Esophagus mucosa (tissue), 1 donor: ENCODE measurements around the gene LIMS3. TPM values are rescaled to one million over a fixed set of nuclear protein-coding genes. Genes with fewer than 3 reads are reported as not detected.
"Not testable (repeated sequence)": the region's sequence is repeated elsewhere in the genome, so short reads cannot be mapped to it uniquely, and the experiment has no call there.

Source experiments
- ATAC-seq: fragments of 200-7000 bp; cut with Tn5 transposase; one replicate; pipeline ENCODE4 v1.9.1; 2020
- total RNA-seq: library from RNA; stranded (reverse); gene quantifications from one replicate; pipeline ENCODE4 v1.2.4, GENCODE V29; 2023
- donor health status: DM: yes; HTN: yes; CAD: no.

Gene LIMS3
- not detected for total RNA-seq

- ATAC-seq: peak; percentile 52
Measured at GRCh38 chr2:109898462-109899336, at the start of gene LIMS3. Gene LIMS3 (plus strand): TSS chr2:109898688. CDS start chr2:109898729, 41 bp downstream.

- ATAC-seq: peak; percentile 66
Measured at GRCh38 chr2:109871129-109871751, 27.2 kb upstream of the LIMS3 start.

GRCh38 chr2:109876625-109877024 lies 21.9 kb upstream of the LIMS3 start:
- not testable (repeated sequence) for ATAC-seq

- not testable (repeated sequence) for ATAC-seq
Measured at GRCh38 chr2:109882112-109882511, 16.4 kb upstream of the LIMS3 start.

GRCh38 chr2:109888414-109888813 lies 10.1 kb upstream of the LIMS3 start:
- not testable (repeated sequence) for ATAC-seq

- ATAC-seq: peak; percentile 55
Measured at GRCh38 chr2:109889909-109890308, 8.6 kb upstream of the LIMS3 start.

GRCh38 chr2:109891024-109891423 lies 7.5 kb upstream of the LIMS3 start:
- not testable (repeated sequence) for ATAC-seq

- not testable (repeated sequence) for ATAC-seq
Measured at GRCh38 chr2:109893736-109894135, 4.8 kb upstream of the LIMS3 start.

GRCh38 chr2:109894141-109894540 lies 4.3 kb upstream of the LIMS3 start:
- not testable (repeated sequence) for ATAC-seq

GRCh38 chr2:109895090-109895869 lies 3.2 kb upstream of the LIMS3 start:
- ATAC-seq: not testable (repeated sequence)

GRCh38 chr2:109896212-109896611 lies 2.3 kb upstream of the LIMS3 start:
- ATAC-seq: peak; percentile 51

GRCh38 chr2:109897769-109898461 lies 573 bp upstream of the LIMS3 start:
- ATAC-seq: not testable (repeated sequence)

GRCh38 chr2:109905796-109906195 lies 7.3 kb downstream of the LIMS3 start:
- ATAC-seq: peak; percentile 36

GRCh38 chr2:109908626-109909025 lies 10.1 kb downstream of the LIMS3 start:
- ATAC-seq: not testable (repeated sequence)

- not testable (repeated sequence) for ATAC-seq
Measured at GRCh38 chr2:109910789-109911188, 12.3 kb downstream of the LIMS3 start.

GRCh38 chr2:109913911-109914310 lies 15.4 kb downstream of the LIMS3 start:
- ATAC-seq: not testable (repeated sequence)

GRCh38 chr2:109914552-109914951 lies 16.1 kb downstream of the LIMS3 start:
- ATAC-seq: not testable (repeated sequence)

GRCh38 chr2:109915830-109916229 lies 17.3 kb downstream of the LIMS3 start:
- ATAC-seq: not testable (repeated sequence)

- ATAC-seq: not testable (repeated sequence)
Measured at GRCh38 chr2:109920162-109920561, 21.7 kb downstream of the LIMS3 start.

GRCh38 chr2:109921543-109922384 lies 23.3 kb downstream of the LIMS3 start:
- peak; percentile 82 for ATAC-seq

- not testable (repeated sequence) for ATAC-seq
Measured at GRCh38 chr2:109924481-109924880, 26.0 kb downstream of the LIMS3 start.
